Smooth muscle cell (in vitro differentiated cells): Measurements from ENCODE around the gene ATOSB. TPM values are rescaled to one million over a fixed set of nuclear protein-coding genes. Genes with fewer than 3 reads are reported as not detected.

Source experiments
- DNase-seq: peaks from one replicate; lab custom pipeline; 2025; ENCODE audit not compliant: unreplicated experiment; lab: John Stamatoyannopoulos, UW
- H2AFZ ChIP-seq: fragments of 200-600 bp; sonication (generic); 2 replicates; pipeline ENCODE4 v1.6.0; 2016; ENCODE audit warnings: antibody characterized with exemption, low read depth, mild to moderate bottlenecking
- H3F3A ChIP-seq: fragments of 200-600 bp; sonication (generic); 2 replicates; pipeline ENCODE4 v1.6.0; 2017; ENCODE audit warnings: antibody characterized with exemption, low read depth
- H3K27ac ChIP-seq: fragments of 200-600 bp; sonication (generic); 2 replicates; pipeline ENCODE4 v1.5.1; 2016; ENCODE audit warnings: low read depth, mild to moderate bottlenecking
- H3K27me3 ChIP-seq: fragments of 200-600 bp; sonication (generic); 2 replicates; pipeline ENCODE4 v1.6.1; 2016; ENCODE audit warnings: low read depth, mild to moderate bottlenecking
- H3K36me3 ChIP-seq: fragments of 200-600 bp; sonication (generic); 2 replicates; pipeline ENCODE4 v1.5.1; 2016; ENCODE audit warnings: low read depth
- H3K4me1 ChIP-seq: fragments of 200-600 bp; sonication (generic); 2 replicates; pipeline ENCODE4 v1.5.1; 2016; ENCODE audit warnings: low read depth
- H3K4me2 ChIP-seq: fragments of 200-600 bp; sonication (generic); 2 replicates; pipeline ENCODE4 v1.6.0; 2016; ENCODE audit warnings: mild to moderate bottlenecking
- H3K4me3 ChIP-seq: fragments of 200-600 bp; sonication (generic); 2 replicates; pipeline ENCODE4 v1.5.1; 2016; ENCODE audit warnings: mild to moderate bottlenecking
- H3K79me2 ChIP-seq: fragments of 200-600 bp; sonication (generic); 2 replicates; pipeline ENCODE4 v1.6.0; 2016; ENCODE audit warnings: low read depth, mild to moderate bottlenecking
- H3K9ac ChIP-seq: fragments of 200-600 bp; sonication (generic); 2 replicates; pipeline ENCODE4 v1.6.0; 2016; ENCODE audit warnings: low read depth
- H3K9me3 ChIP-seq: fragments of 200-600 bp; sonication (generic); replicated peaks from 2 replicates; pipeline ENCODE4 v1.5.1; 2016; ENCODE audit warnings: low read depth
- H4K20me1 ChIP-seq: fragments of 200-600 bp; sonication (generic); 2 replicates; pipeline ENCODE4 v1.6.0; 2016; ENCODE audit warnings: low read depth
- CTCF ChIP-seq: fragments of 200-600 bp; sonication (generic); IDR thresholded peaks from 2 replicates; pipeline ENCODE4 v1.5.1; 2017; ENCODE audit warnings: borderline replicate concordance, mild to moderate bottlenecking, antibody characterized with exemption; ENCODE audit not compliant: insufficient read depth, poor library complexity, severe bottlenecking
- WGBS: methylation state at CpG from one replicate; pipeline ENCODE4 v1.1.7; 2016; ENCODE audit warnings: low lambda C conversion rate; 5-methylcytosine and 5-hydroxymethylcytosine counted together
- polyA plus RNA-seq: library from polyadenylated mRNA; unstranded; fragments of >200 nt; fragmentation: Nextera tagmentation; extraction: Ambion mirVana; gene quantifications from 2 replicates; pipeline ENCODE4 v1.2.1, GENCODE V29; 2016
- total RNA-seq: library from RNA; depleted of rRNA; stranded (reverse); fragments of >200 nt; gene quantifications from 2 replicates; pipeline ENCODE4 v1.2.3, GENCODE V29; 2014

The ATOSB gene
- total and polyA plus RNA-seq, 2 experiments from 2014 or later: 30.2 to 39.9 TPM

DNA sequence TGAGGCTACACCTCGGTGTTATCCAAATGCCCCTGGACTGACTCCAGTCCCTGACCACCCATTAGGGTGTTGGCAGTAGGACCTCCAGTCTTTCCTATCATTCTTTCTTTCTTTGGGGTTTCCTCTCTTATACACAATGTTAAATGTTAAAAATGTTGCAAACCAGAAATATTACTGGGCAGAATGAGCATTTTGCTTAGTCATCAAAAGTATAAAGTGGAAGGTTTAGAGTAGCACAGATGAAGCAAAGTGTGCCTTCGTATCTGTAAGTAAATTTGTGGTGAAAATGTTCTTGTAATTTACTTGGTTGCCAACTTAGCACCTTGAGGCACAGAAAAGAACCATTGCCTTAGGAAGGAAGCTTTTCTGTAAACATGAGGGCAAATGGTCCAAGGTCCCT, 24.4 kb upstream of the ATOSB start:
- no peaks in the 10 kb centered on the region for H3F3A ChIP-seq

DNA sequence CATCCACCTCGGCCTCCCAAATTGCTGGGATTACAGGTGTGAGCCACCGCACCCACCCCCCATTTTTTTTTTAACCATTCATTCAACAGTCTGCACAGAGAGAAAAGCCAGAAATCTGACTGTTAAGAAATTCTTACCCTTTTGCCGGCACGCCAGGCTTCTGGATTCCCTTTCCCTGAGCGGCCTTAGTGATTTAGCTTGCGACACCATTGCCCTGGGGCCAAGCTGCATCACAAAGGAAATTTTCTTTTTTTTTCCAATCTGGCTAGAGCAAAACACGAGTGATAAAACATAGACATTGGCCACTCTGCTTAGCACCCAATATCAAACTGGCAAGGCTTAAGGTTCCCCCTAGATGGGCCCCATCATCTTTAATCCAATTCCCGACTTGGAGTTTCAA, 21.2 kb upstream of the ATOSB start:
- H3K4me2 ChIP-seq: no peak overlapping the region
- no peaks in the 10 kb centered on the region for H3F3A ChIP-seq
- no peaks in the 10 kb centered on the region for H4K20me1 ChIP-seq
- WGBS: 77% methylated on average over 8 of the region's 8 CpGs
- H3K4me3 ChIP-seq: no peak overlapping the region
- no peak for DNase-seq
- no peaks in the 10 kb centered on the region for H3K36me3 ChIP-seq
- no peak overlapping the region for H2AFZ ChIP-seq
- no peaks in the 10 kb centered on the region for H3K4me1 ChIP-seq
- H3K27me3 ChIP-seq: no peaks in the 10 kb centered on the region
- TF ChIP-seq CTCF: no peak
- no peak overlapping the region for H3K9ac ChIP-seq
- H3K27ac ChIP-seq: no peak overlapping the region
- no peaks in the 10 kb centered on the region for H3K79me2 ChIP-seq
- no peaks in the 10 kb centered on the region for H3K9me3 ChIP-seq

More for the DNA sequence above, 24.4 kb upstream of the ATOSB start:
- Histone ChIP-seq H3K4me3 (no peak overlapping the region), H3K27me3 (no peaks in the 10 kb centered on the region), H3K4me2 (no peak overlapping the region), H4K20me1 (no peaks in the 10 kb centered on the region), H2AFZ (no peak overlapping the region), H3K9ac (no peak overlapping the region), H3K36me3 (no peaks in the 10 kb centered on the region), H3K79me2 (no peaks in the 10 kb centered on the region), H3K4me1 (no peaks in the 10 kb centered on the region), H3K27ac (no peak overlapping the region), H3K9me3 (no peaks in the 10 kb centered on the region)
- no peak for TF ChIP-seq CTCF
- DNase-seq: no peak
- 91% methylated on average over 2 of the region's 2 CpGs for WGBS

DNA sequence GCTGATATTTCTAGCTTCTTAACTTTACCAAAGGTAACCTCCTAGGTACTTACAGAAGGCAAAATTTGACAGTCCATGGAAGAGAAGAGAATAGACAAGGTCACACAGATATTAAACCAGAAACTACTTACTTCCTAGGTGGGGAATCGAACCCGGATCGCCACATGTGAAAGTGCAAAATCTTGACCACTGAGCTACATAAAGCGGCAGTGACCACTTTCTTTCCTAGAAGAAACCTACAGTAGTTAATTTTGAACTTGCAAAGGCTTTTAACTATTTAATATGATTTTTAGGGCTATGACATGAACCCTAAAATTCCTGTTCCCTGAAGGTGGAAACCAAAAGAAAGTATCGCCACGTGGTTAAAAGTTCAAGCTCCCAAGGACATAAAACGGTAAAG, 20.3 kb upstream of the ATOSB start:
- Histone ChIP-seq H3K4me1 (no peaks in the 10 kb centered on the region), H3K4me3 (no peak overlapping the region), H3K79me2 (no peaks in the 10 kb centered on the region), H3K27ac (no peak overlapping the region), H3K9ac (no peak overlapping the region), H3K27me3 (no peaks in the 10 kb centered on the region), H3K4me2 (no peak overlapping the region), H3K9me3 (no peaks in the 10 kb centered on the region), H3F3A (no peaks in the 10 kb centered on the region), H4K20me1 (no peaks in the 10 kb centered on the region), H2AFZ (no peak overlapping the region), H3K36me3 (no peaks in the 10 kb centered on the region)
- WGBS: 91% methylated on average over 7 of the region's 7 CpGs
- TF ChIP-seq CTCF: no peak
- no peak for DNase-seq

DNA sequence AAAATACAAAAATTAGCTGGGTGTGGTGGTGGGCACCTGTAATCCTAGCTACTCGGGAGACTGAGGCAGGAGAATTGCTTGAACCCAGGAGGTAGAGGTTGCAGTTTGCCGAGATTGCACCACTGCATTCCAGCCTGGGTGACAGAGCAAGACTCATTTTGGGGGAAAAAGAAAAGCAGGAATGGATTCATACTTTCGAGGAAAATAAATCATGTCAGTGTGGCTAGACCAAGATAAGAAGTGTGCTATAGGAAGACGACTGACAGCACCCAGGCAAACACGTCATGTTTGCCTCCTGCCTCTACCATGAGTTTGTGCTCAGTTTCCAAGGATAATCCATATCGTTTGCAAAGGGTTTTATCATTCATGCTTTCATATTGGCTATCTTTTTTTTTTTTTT, 19.3 kb upstream of the ATOSB start:
- Histone ChIP-seq H3K4me1 (no peaks in the 10 kb centered on the region), H3K4me2 (no peak overlapping the region), H3K4me3 (no peak overlapping the region), H3K27me3 (no peaks in the 10 kb centered on the region), H2AFZ (no peak overlapping the region), H3K27ac (no peak overlapping the region), H3K79me2 (no peaks in the 10 kb centered on the region), H3K9me3 (no peaks in the 10 kb centered on the region), H3K36me3 (no peaks in the 10 kb centered on the region), H3F3A (no peaks in the 10 kb centered on the region), H3K9ac (no peak overlapping the region), H4K20me1 (no peaks in the 10 kb centered on the region)
- DNase-seq: no peak
- 94% methylated on average over 6 of the region's 6 CpGs for WGBS
- TF ChIP-seq CTCF: no peak
